Fibroblast of lung (primary cell): ENCODE results near the gene GDI1.

ENCODE experiments used
- CTCF ChIP-seq, 2 donors: IDR thresholded peaks in 1 of 2; conservative IDR thresholded peaks in 1 of 2; 1 replicate in 1 of 2; 2 replicates in 1 of 2; pipeline ENCODE4 v1.5.1; 2011 to 2012; ENCODE audit warnings: low read length in 2 of 2, control low read depth in 1 of 2, inconsistent platforms in 1 of 2, low read depth in 1 of 2, mild to moderate bottlenecking in 1 of 2
- EZH2 ChIP-seq: IDR thresholded peaks from 2 replicates; pipeline ENCODE4 v1.5.1; 2012; ENCODE audit warnings: low read length, control low read depth, mild to moderate bottlenecking; ENCODE audit errors: missing control alignments

- TF ChIP-seq CTCF (conservative IDR thresholded peaks at IDR 0.05 in 1 of 2, IDR thresholded peaks at IDR 0.05 in 1 of 2; ENCODE audit: low read depth in 1 of 2, low read length in 2 of 2) (no peak), EZH2 (no peak)
Measured at GRCh38 chrX:154458954-154459778, 22.2 kb downstream of the GDI1 start.
